ENCODE results near the gene ZNF775. TPM values are rescaled to one million over a fixed set of nuclear protein-coding genes. Genes with fewer than 3 reads are reported as not detected.

The ZNF775 gene
- total and polyA plus RNA-seq, 12 donors, result 1.9 to 4.7 (median 2.9) TPM

DNA sequence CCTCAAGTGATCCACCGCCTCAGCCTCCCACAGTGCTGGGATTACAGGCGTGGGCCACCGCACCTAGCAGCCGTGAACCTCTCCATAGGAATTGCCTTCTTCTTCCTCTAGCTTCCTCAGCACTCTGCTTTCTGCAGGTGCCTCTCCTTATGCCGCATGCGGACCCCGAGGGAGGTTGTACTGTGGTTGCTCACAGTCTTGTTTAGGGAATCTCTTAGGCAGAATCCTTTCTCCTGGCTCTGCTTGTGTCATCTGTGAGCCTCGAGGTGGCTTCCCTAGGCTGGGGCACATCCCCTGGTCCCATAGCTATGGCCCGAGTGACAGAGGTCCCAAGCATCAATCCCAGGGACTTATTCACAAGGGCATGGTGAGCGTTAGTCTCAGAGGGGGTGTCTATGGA is 38.1 kb downstream of the ZNF775 start:
- Histone ChIP-seq H3K9me3 (no peaks in the 10 kb centered on the region), H3K4me1 (peaks cover 0 to 8% (median 0%) of the 10 kb centered on the region in 9 donors), H3K4me3 (no peak overlapping the region), H3K36me3 (no peaks in the 10 kb centered on the region), H3K27me3 (no peaks in the 10 kb centered on the region), H3K27ac (no peak overlapping the region)
- ATAC-seq (no peak), DNase-seq (no peak)
- WGBS, 2 donors, result 95 to 97% methylated on average over 10 of the region's 10 CpGs
- intact Hi-C loops (cut with DNase I), result loop anchor here in 3 of 10 donors (2.0 to 5.0 kb wide), 2 partner anchors 54 to 130 kb away; no protein-coding TSS in a partner anchor
- TF ChIP-seq, protein P1, sequence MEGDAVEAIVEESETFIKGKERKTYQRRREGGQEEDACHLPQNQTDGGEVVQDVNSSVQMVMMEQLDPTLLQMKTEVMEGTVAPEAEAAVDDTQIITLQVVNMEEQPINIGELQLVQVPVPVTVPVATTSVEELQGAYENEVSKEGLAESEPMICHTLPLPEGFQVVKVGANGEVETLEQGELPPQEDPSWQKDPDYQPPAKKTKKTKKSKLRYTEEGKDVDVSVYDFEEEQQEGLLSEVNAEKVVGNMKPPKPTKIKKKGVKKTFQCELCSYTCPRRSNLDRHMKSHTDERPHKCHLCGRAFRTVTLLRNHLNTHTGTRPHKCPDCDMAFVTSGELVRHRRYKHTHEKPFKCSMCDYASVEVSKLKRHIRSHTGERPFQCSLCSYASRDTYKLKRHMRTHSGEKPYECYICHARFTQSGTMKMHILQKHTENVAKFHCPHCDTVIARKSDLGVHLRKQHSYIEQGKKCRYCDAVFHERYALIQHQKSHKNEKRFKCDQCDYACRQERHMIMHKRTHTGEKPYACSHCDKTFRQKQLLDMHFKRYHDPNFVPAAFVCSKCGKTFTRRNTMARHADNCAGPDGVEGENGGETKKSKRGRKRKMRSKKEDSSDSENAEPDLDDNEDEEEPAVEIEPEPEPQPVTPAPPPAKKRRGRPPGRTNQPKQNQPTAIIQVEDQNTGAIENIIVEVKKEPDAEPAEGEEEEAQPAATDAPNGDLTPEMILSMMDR (IDR thresholded peaks at IDR 0.05), result no peak

DNA sequence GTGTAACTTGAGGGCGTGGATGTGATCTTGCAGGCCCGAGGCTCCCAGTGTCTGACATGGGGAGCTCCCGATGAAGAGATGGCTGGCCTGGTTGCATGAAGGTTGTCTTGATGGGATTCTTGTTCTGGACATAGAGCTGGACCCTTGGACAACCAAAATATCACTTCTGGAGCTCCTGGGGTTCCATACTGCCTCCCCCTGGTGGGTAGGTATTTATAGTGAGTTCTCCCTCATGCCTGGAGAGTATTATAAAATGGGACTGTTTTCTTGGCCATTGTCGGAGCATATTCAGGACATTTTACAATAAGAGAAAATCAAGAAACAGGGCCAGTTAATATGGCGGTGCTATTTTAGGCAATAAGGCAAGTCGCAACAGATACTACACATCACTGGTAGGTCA is 38.7 kb downstream of the ZNF775 start:
- intact Hi-C loops (cut with DNase I), result loop anchor here in 3 of 10 donors (2.0 to 5.0 kb wide), 2 partner anchors 55 to 131 kb away; no protein-coding TSS in a partner anchor
- no peaks in the 10 kb centered on the region for H3K9me3 ChIP-seq
- DNase-seq, result no peak
- H3K4me1 ChIP-seq, result peaks cover 0 to 8% (median 0%) of the 10 kb centered on the region in 9 donors
- no peak overlapping the region for H3K27ac ChIP-seq
- 92 to 94% methylated on average over 6 of the region's 6 CpGs for WGBS, 2 donors
- no peaks in the 10 kb centered on the region for H3K36me3 ChIP-seq
- H3K4me3 ChIP-seq, result no peak overlapping the region
- H3K27me3 ChIP-seq, result no peaks in the 10 kb centered on the region
- TF ChIP-seq, protein P1 (IDR thresholded peaks at IDR 0.05), result no peak
- no peak for ATAC-seq

DNA sequence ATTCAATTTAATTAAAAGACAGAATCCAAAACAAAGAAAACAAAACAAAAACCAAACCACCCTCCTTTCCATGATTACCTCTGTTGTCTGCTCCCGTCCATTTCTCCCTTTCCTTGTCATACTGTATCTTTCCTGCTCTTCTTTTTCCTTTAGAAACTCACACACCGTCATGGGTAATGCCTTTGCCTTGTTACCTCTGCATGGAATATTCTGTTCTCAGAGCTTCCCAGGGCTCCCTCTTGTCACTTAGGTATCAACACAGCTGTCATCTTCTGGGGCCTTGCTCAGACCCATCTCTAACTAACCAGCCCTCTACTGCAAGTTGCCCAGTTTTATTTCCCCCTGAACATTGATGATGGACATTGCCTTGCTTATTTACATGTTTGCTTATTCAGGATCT is 41.1 kb downstream of the ZNF775 start:
- TF ChIP-seq, protein P1 (IDR thresholded peaks at IDR 0.05), result no peak
- WGBS, 2 donors, result 82 to 84% methylated on average over 2 of the region's 2 CpGs
- no peak for ATAC-seq

DNA sequence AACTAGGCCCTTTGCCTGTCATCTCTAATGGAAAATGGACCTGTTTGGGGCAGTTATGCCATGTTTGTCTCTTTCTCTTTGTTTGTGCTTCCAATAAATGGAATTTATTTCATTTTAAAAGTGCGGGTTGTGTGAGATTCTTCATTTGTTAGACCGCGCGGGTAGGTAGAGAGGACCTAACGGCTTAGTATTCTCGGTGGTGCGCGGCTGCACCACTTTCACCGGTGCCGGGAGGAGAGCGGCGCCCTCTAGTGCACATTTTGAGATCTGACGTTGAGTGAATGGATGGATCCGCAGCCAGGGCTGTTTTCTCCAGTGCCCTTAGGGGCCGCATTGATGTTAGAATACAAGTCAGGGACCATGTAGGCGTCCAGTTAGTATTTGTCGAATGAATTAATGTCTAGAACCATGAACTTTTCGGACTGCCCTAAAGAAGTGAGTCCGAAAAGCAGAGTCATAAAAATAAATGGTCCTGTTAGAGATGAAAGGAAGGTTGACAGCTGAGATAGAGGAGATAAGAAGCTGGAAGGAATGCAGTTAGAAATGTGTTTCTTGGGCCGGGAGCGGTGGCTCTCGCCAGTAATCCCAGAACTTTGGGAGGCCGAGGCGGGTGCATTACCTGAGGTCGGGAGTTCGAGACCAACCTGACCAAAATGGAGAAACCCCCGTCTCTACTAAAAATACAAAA is 42.0 kb downstream of the ZNF775 start:
- intact Hi-C loops (cut with DNase I), result loop anchor here in 9 of 10 donors (1.0 to 10.0 kb wide), 8 partner anchors 42 to 454 kb away; partner anchors contain the start of gene ZNF775 (in 1 of the 9)
- Histone ChIP-seq H3K27me3 (no peaks in the 10 kb centered on the region), H3K4me3 (no peak overlapping the region), H3K4me1 (peaks cover 0 to 8% (median 0%) of the 10 kb centered on the region in 9 donors), H3K9me3 (no peaks in the 10 kb centered on the region), H3K27ac (no peak overlapping the region), H3K36me3 (no peaks in the 10 kb centered on the region)
- ATAC-seq, result peak; percentile 89 to 98 (median 97)
- DNase-seq, result peak; percentile 81
- WGBS, 2 donors, result 19 to 21% methylated on average over 27 of the region's 27 CpGs
- TF ChIP-seq, protein P1 (IDR thresholded peaks at IDR 0.05), result peak; percentile 74 to 96 (median 93)

More for the DNA sequence above, 41.1 kb downstream of the ZNF775 start:
- Histone ChIP-seq H3K36me3 (no peaks in the 10 kb centered on the region), H3K4me1 (peaks cover 0 to 8% (median 0%) of the 10 kb centered on the region in 9 donors), H3K27me3 (no peaks in the 10 kb centered on the region), H3K4me3 (no peak overlapping the region), H3K9me3 (no peaks in the 10 kb centered on the region), H3K27ac (no peak overlapping the region)
- DNase-seq, result no peak
- intact Hi-C loops (cut with DNase I), result loop anchor here in 8 of 10 donors (2.0 to 10.0 kb wide), 6 partner anchors 63 to 455 kb away; no protein-coding TSS in a partner anchor
